ENCODE data around the gene ADGRG1.
"Not testable (repeated sequence)": the region's sequence is repeated elsewhere in the genome, so short reads cannot be mapped to it uniquely, and the experiment has no call there.

ADGRG1 gene

DNA sequence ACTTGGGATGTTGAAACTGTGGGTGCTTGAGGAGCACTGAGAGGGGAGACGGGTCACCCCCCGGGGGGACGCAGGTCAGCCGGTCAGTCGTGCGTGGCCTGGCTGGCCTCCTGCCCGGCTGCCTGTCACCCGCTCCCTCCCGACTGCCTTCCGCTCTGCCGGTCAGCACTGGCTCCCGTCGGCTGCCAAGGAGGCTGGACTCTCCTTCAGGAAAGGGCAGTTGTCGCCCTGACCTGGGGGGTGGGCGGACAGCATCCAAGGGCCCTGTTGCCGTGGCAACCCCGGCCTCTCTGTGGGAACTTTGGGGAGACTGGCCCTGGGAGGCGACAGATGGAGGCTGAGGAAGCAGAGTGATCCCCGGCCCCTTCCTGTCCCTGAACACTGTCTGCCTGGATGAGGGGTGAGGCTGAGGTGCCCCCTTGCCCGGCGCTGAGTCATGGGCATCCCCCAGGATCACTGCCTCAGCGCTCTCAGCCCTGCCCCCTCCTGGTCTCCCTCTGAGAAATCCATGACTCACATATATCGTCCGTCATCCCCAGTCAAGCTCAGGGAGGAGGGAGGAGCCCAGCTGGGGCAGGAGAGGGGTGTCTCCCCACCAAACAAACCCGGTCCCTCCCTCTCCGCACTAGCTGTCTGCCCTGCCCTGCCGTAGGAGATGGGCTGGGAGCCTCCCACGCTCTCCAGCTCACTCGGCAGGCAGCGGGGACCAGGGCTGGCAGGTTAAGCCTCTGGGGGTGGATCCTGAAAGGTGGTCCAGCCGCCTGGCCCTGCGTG, at the start of gene ADGRG1:
ADGRG1 (plus strand) TSS at position 623 of the 774 bp plus-strand sequence. CDS start 21,658 bp downstream, outside the sequence.
- DNase-seq: peak; percentile 60

DNA sequence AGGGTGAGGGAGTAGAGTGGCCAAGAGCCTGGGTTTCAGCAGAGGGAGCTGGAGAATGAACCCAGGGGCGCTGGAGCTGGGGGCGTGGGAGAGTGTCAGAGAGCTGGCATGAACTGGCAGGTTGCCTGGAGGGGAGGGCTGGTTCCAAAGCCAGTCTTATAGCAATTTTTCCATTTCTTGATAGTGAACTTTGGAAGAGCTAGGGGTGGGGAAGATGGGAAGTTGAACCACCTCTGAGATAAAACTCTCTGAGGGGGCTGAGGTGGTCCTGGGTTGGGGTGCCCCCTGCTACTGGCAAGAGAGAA, 49.1 kb upstream of the ADGRG1 start:
- no peak for DNase-seq

DNA sequence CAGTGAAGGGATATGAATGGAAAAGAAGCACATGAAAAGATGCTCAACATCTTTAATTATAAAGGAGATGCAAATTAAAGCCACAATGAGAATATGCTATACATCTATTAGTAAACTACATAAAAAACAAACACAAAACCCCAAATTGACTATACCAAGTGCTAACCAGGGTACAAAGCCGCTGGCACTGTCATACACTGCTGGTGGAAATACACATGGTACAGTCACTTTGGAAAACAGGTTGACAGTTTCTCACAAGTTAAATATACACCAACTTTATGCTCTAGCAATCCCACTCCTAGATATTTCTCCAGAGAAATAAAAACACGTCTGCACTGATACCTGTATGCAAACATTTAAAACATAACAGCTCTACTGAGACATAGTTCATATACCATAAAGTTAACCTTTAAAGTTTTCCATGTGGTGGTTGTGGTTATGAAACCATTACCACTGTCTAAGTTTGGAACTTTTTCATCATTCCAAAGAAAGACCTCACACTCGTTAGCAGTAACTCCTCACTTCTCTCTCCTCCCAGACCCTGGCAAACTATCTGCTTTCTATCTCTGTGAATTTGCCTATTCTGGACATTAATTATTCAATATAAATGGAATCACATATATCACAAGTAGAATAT, 43.3 kb upstream of the ADGRG1 start:
- DNase-seq: no peak

DNA sequence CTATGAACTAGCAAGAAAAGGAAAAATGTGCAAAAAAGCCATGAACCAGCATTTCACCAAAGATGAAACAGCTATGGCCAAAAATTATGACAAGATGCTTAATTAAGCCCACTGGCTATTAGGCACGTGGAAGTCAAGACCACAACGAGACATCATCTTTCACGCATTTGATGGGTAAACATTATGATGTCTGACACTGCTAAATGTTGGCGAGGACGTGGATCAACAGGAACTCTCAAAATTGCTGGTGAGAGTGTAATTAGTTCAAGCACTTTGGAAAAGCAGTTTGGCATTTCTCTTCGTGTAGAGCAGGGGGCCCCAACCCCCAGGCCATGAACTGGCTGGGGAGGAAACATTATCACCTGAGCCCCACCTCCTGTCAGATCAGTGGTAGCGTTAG, 39.6 kb upstream of the ADGRG1 start:
- DNase-seq: no peak

DNA sequence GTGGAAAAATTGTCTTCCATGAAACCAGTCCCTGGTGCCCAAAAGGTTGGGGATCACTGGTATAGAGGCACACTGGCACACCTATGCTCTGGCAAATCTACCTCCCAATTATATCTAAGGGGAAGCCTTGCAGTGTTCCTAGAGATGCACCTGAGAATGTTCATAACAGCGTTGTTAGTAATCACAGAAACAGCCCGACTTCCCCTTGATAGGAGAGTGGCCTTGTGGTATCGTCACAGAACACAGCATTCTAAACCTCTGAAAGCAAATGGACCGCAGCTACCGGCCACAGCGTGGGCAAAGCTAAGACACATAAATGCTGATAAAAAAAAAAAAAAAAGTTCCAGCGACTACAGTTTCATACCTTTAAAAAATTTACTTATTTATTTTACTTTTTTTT, 39.1 kb upstream of the ADGRG1 start:
- no peak for DNase-seq

DNA sequence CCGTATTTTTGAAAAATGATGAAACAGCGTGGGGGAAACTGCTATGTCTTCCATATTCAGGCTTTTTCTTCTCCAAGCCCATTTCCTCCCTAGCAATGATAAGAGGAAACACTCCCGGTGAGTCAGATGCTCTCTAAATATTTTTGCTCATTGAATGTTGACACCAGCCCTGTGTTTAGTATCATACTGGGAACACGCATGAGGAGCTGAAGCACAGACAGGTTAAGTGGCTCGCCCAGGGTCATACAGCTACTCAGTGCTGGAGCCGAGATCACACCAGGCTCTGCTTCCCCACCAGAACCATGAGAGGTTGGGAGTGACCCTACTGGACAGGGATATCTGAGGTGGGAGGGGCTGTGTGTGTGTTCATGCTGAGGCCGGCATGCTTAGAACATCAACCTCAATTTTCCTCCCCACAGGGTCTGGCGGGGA, 37.8 kb upstream of the ADGRG1 start:
- no peak for DNase-seq

DNA sequence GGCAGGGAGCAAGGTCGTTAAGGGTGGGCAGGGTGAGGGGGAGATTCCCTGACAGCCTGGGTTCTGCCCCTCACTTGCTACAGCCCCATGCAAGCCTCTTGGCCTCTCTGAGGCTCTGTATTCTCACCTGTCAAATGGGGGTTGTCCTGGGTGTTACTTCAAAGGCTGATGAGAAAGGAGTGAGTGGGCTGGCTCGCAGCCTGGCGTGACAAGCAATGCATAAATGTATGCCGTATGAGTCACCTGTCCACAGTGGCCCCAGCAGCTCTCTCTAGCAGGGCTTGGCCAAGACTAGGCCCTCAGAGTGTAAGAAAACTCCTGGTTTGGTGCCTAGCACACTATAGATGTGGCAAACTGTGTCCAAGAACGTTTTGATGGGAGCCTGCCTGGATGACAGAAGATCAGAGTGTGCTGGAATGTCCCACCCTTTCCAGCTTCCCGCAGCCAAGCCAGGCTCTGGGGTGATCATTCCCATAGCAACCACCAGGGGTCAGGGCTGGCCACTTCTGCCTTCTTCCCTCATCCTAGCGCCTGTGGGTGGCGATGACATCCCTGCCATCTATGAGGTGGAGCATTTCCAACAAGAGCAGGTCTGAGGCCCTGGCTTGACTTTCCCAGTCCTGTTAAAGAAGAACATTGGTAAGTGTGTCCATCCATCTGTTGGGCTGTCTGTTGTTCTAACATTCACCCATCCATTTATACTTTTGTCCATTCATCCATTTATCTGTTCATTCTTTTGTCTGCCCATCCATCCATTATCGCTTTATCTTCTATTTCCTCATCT, 37.2 kb upstream of the ADGRG1 start:
- DNase-seq: peak; percentile 64

DNA sequence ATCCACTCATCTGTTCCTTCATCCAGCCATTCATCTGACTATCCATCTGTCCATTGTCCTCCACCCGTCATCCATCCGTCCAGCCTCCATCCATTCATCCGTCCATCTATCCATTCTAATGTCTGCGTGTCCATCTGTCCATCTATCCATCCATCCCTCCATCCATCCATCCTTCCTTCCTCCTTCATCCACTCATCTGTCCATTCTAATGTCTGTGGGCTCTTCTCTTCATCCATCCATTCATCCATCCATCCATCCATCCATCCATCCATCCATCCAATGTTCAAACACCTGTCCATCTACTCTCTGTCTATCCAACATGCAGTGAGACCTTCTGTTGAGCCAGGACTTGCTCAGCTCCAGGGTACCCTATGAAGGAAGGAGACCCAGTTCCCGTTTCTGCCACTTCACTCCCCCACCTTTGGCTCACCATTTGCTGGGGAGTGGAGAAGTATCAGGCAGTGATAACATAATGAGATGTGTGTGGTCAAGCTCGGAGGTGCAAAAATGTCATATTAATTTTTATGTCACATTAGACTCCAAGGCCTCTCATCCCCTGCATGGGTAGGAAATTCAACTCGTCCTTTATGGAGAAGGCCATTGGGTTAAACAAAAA, 36.5 kb upstream of the ADGRG1 start:
- DNase-seq: no peak

DNA sequence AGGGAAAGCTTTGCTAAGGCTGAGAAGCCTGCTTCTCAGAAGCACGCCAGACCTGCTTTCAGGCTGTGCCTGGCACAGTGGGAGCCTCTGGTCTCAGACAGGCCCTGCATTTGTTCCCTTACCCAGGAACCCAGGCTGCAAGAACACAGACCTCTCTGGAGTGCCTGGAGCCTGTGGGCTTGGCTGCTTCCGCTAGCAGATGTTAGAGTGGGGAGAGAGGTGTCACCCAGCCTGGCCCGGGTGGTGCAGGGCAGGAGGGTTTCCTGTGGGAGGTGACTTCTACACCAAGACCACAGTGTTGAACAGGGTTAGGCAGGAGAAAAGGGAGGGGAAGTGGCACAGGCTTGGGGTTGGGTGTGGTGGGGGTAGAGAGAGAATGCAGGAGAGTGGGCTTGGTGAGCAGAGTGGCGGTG, 35.8 kb upstream of the ADGRG1 start:
- DNase-seq: peak; percentile 48

DNA sequence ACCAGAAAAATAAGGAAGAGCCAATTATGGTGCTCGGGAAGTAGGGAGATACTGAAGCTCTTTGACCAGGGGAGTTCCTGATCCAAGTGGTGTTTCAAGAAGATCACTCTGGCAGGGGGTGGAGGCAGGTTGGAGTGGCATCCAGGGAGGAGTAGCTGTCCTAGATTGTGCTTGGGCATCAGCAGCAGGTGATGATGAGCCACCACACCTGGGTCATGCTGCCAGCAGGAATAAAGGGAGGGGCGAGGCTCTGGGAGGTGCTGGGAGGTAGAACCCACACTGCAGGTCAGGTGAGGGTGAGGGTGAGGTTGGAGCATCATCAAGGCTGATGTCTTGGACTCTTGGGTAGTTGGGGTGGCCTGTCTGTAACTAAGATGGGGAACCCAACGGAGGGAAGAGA, 35.4 kb upstream of the ADGRG1 start:
- no peak for DNase-seq

DNA sequence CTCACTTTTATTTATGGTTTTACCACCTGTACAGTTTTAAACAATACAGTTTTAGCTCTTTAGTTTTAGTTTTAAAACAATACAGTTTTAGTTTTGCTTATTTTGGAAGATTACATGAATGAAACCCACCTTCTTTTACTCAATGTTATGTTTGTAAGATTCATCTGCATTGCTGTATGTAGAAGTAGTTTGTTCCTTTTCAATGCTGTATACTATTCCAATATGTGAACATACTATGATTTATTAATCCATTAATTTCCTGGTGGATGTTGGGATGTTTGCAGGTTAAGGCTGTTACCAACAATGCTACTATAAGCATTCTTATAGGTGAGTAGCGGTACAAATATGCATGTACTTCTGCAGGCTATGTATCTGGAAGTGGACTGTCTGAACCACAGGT, 34.4 kb upstream of the ADGRG1 start:
- DNase-seq: no peak

DNA sequence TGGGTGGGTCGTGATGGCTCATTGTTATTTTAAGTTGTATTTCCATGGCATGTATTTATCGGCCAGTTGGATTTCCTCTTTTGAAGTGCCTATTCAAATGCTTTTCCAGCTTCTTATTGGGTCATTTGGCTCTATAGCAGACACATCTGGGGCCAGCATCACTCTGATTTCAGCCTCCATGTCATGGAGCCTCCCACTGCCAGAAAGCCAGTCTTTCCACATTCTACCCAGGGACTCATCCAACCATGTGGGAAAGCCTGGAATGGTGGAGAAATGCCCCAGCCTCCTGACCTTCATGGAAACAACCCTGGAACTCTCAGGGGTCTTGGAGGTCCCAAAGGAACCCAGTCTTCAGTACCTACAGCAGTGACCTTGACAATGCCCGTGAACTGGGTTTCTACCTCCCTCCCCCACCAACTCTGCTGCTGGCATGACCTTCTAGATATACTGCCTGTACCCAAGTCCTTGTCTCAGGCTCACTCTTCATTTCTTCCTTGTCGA, 33.8 kb upstream of the ADGRG1 start:
- no peak for DNase-seq

DNA sequence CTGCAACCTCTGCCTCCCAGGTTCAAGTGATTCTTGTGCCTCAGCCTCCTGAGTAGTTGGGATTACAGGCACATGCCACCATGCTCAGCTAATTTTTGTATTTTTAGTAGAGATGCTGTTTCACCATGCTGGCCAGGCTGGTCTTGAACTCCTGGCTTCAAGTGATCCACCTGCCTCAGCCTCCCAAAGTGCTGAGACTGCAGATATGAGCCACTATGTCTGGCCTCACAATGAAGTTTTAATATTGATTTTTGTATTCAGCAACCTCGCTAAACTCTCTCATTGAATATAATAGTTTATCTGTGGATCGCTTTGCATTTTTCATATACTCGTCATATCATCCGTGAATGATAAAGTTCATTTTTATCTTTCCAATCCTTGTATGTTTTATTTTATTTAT, 32.2 kb upstream of the ADGRG1 start:
- DNase-seq: not testable (repeated sequence)

DNA sequence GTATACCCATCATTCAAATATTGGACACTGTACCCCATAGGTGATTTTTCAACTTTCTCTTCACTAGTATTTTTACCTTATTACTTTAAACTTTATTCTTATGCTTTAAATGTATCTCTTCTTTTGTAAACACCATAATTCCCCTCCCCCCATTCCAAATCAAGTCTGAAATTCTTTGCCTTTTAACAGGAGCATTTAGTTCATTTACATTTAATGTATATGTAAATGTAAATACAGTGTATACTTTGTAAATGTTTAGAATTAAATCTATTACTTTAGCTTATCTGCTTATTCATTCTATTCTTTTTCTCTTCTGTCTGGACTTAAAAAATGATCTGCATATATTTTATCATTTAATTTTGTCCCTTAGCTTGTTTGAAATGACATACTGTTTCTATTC, 30.0 kb upstream of the ADGRG1 start:
- DNase-seq: no peak

DNA sequence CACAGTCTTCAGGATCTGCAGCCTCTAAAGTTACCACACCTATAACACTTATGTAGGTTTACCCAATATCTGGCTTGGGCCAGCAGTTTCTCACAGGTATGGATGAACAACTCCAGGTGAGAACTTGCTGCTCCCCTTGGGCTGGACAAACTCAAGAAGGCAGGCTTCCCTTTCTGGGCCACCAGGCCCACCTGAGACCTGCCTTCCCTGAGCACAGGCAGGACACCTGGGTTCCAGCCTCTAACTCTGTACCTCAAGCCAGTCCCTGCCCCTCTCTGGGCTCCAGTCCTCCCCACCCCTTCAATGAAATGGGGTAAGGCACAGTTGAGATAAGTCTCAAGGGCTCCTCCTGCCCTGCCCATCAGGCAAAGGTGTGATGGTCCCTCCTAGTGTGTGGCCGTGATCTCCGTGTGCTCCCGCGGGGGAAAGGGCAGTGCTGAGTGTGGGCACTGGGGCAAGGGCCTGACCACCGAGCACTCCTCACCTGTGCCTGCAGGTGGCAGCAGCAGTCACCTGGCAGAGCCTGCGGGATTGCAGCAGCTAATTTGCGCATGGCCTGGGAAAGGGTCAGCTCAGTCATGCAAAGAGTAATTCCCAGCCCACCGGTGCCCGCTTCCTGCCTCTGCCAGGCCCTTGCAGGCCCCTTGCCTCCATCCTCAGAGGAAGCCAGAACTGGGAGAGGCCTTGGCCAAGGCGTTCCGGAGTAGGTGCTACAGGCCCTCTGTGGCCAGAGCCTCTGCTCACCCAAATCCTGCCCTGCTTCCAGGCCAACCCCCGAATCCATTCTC, 28.2 kb upstream of the ADGRG1 start:
- peak; percentile 47 for DNase-seq

DNA sequence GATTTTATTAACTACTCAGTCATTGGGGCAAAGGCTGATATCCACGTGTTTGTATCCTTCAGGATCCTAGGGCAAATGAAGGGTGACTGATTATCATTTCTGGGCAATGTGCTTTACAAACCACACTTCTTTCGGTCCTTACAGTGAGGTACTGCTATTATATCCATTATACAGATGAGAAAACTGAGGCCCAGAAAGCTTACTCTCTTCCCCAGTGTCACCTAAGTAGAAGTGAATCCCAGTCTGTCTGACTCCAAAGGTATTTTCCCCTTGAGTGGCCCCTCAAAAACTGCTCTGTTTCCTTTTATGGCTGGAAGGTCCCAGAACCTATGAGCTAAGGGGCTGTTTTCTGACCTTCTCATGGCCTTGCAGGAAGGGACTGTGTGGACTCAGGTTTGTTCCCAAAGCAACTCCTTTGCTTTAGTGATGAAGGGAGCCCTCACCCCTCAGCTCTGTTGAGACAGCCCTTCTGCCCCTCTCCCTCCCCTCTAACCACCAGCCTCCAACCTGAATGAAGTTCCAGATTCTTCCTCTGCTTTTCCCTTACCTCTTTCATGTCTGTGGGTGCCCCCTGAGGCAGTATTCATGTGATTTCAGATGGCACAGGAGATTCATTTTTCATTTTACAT, 27.4 kb upstream of the ADGRG1 start:
- DNase-seq: no peak

DNA sequence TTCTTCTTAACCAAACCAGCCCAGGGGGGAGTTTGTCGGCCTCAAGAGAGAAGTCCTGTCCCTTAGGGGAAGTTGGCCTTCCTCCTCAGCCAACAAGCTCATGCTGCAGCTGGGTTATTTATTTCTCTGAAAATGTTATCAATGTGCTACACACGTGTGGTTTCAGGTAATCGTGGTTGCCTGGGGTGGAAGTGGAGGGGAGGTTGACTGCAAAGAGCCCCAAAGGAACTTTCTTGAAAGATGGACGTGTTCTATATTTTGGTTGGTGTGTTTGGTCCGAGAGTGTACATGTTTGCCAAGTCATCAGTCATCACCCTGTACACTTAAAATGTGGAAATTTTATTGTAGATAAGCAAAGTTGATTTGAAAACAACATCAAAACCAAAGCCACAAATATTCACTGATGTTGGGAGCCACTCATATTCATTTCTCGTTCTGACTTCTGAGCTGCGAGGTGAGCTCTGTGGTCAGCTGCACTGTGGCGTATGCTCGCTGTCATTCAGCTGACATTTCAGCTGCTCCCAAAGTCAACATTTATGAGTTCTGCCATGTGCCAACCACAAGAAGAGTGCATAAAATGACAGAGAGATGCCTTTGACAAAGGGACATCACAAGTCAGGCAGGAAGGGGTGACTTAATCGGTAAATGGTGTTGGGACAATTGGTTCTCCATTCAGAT, 26.5 kb upstream of the ADGRG1 start:
- DNase-seq: peak; percentile 28

DNA sequence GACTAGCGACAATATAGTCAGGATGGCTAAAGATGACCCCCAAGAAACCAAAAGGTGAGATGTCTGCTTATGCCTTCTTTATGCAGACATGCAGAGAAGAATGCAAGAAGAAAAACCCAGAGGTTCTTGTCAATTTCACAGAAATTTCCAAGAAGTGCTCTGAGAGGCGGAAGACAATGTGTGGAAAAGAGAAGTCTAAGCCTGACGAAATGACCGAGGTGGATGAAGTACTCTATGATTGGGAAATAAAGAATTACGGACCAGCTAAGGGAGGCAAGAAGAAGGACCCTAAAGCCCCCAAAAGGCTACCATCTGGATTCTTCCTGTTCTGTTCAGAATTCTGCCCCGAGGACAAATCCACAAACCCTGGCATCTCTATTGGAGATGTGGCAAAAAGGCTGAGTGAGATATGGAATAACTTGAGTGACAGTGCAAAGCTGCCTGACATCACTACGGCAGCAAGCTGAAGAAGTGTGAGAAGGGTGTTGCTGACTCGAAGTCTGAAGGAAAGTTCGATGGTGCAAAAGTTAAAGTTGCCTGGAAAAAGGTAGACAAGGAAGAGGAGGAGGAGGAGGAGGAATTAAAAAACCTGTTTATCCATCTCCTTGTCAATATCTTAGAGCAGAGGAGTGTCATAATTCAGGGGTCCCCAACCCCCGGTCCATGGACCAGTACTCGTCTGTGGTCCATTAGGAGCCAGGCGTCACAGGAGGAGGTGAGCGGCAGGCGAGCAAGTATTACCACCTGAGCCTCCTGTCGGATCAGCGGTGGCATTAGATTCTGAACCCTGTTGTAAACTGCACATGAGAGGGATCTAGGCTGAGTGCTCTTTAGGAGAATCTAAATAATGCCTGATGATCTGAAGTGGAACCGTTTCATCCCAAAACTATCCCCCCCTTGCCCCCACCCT, 25.1 kb upstream of the ADGRG1 start:
- DNase-seq: no peak

DNA sequence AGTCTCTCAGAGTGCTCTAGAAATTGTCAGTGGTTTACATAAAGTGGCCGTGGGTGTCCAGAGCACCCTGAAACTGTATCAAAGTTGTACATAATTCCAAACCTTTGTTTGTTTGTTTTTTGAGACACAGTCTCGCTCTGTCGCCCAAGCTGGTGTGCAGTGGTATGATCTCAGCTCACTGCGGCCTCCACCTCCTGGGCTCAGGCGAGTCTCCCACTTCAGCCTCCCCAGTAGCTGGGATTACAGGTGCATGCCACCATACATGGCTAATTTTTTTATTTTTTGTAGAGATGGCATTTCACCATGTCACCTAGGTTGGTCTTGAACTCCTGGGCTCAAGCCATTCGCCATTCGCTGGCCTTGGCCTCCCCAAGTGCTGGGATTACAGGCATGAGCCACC, 24.3 kb upstream of the ADGRG1 start:
- DNase-seq: no peak

DNA sequence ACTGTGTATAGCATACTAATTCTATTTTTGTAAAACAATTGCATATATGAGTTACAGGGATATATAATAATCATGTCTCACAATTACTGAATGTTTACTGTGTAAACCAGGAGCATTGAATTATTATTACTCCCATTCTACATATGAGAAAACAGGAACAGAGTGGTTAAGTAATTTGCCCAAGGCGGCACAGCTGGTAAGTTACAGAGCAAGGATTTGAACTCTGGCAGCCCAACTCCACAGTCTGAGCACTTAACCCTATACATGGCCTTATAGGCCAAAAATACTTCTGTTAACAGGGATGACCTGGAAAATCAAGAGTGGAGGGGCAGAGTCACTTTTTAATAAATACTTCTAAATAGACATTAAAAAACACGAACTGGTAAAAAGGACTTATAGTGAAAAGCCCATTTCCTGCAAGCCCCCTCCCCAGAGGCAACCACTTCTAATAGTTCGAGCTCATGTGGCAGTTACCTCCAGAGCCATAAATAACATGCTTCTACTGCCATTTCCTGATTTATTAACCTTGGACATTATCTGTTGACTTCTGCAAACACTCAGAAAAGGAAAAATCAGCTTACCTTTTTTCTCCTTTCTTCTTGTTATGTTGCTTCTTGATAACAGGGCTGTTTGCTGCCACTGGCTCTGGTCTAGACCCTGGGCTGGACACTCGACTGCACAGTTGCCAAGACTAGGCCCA, 22.1 kb upstream of the ADGRG1 start:
- DNase-seq: no peak

Data from stimulated activated CD4-positive, alpha-beta T cell treated with anti-CD3 and anti-CD28 coated beads, Interleukin-4, amount 100 ng/mL, for 1 hour (primary cell).